Mammary epithelial cell (primary cell): ENCODE measurements around the gene MAML3.

Experiments used
- CTCF ChIP-seq, 2 donors: IDR thresholded peaks in 1 of 2; conservative IDR thresholded peaks in 1 of 2; 2 replicates each; pipeline ENCODE4 v1.5.1; 2011 to 2012; ENCODE audit warnings: inconsistent platforms in 2 of 2, low read length in 2 of 2, mild to moderate bottlenecking in 2 of 2, control low read depth in 1 of 2, low read depth in 1 of 2; ENCODE audit not compliant: insufficient read depth in 1 of 2; ENCODE audit errors: extremely low read depth in 1 of 2
- EZH2 ChIP-seq: IDR thresholded peaks from 2 replicates; pipeline ENCODE4 v1.6.1; 2012; ENCODE audit warnings: low read length, inconsistent platforms, borderline replicate concordance

- TF ChIP-seq CTCF (conservative IDR thresholded peaks at IDR 0.05 in 1 of 2, IDR thresholded peaks at IDR 0.05 in 1 of 2; ENCODE audit: extremely low read depth in 1 of 2, insufficient read depth in 1 of 2, low read depth in 1 of 2, low read length in 2 of 2) (no peak), EZH2 (no peak)
Measured at GRCh38 chr4:139833151-139833910, 320.7 kb downstream of the MAML3 start.
